Neuronal stem cell (in vitro differentiated cells): ENCODE results near the gene MACROD2.
"Not testable (repeated sequence)": the region's sequence is repeated elsewhere in the genome, so short reads cannot be mapped to it uniquely, and the experiment has no call there.

Experiments used
- DNase-seq: peaks from one replicate; pipeline ENCODE4 v3.0.0-alpha.2; 2013; ENCODE audit warnings: low spot score
- H2AFZ ChIP-seq: one replicate; pipeline ENCODE4 v1.6.1; 2013; ENCODE audit warnings: mild to moderate bottlenecking, low read length, inconsistent platforms
- H2AK5ac ChIP-seq: 2 replicates; pipeline ENCODE4 v1.6.1; 2013; ENCODE audit warnings: low read depth, mild to moderate bottlenecking, inconsistent platforms, low read length, moderate library complexity, mixed read lengths
- H2BK120ac ChIP-seq: 2 replicates; pipeline ENCODE4 v1.6.1; 2013; ENCODE audit warnings: low read depth, mild to moderate bottlenecking, inconsistent platforms, low read length, moderate library complexity, mixed read lengths
- H2BK12ac ChIP-seq: one replicate; pipeline ENCODE4 v1.6.1; 2013; ENCODE audit warnings: low read length, inconsistent platforms
- H2BK15ac ChIP-seq: 2 replicates; pipeline ENCODE4 v1.6.1; 2013; ENCODE audit warnings: mild to moderate bottlenecking, low read length, inconsistent platforms, mixed read lengths
- H2BK5ac ChIP-seq: one replicate; pipeline ENCODE4 v1.6.1; 2013; ENCODE audit warnings: inconsistent platforms, mild to moderate bottlenecking, low read length, moderate library complexity
- H3K14ac ChIP-seq: one replicate; pipeline ENCODE4 v1.6.1; 2013; ENCODE audit warnings: low read length, inconsistent platforms
- H3K18ac ChIP-seq: 2 replicates; pipeline ENCODE4 v1.6.1; 2013; ENCODE audit warnings: low read length, inconsistent platforms
- H3K23ac ChIP-seq: 2 replicates; pipeline ENCODE4 v1.6.1; 2013; ENCODE audit warnings: low read depth, mild to moderate bottlenecking, mixed read lengths, low read length, inconsistent platforms; ENCODE audit not compliant: poor library complexity
- H3K27ac ChIP-seq: replicated peaks from 3 replicates; pipeline ENCODE4 v1.5.1; 2013; ENCODE audit warnings: low read length, inconsistent platforms
- H3K27me3 ChIP-seq, 3 experiments: 2 replicates each; pipeline ENCODE4 v1.6.1; 2013; ENCODE audit warnings: low read length in 3 of 3, mild to moderate bottlenecking in 2 of 3, inconsistent platforms in 1 of 3, low read depth in 1 of 3, mixed read lengths in 1 of 3, moderate library complexity in 1 of 3; ENCODE audit not compliant: control insufficient read depth in 3 of 3, insufficient read depth in 3 of 3
- H3K36me3 ChIP-seq, 2 donors: replicated peaks in 1 of 2; 2 replicates each; pipeline ENCODE4 v1.6.1; 2013; ENCODE audit warnings: low read length in 2 of 2; ENCODE audit not compliant: control insufficient read depth in 2 of 2, insufficient read depth in 2 of 2
- H3K4ac ChIP-seq: 2 replicates; pipeline ENCODE4 v1.6.1; 2013; ENCODE audit warnings: inconsistent platforms, mild to moderate bottlenecking, low read length, moderate library complexity
- H3K4me1 ChIP-seq, 2 donors: 1 replicate in 1 of 2; 2 replicates in 1 of 2; pipeline ENCODE4 v1.6.1; 2013; ENCODE audit warnings: low read length in 2 of 2, low read depth in 1 of 2; ENCODE audit not compliant: control insufficient read depth in 2 of 2, insufficient read depth in 1 of 2
- H3K4me2 ChIP-seq: one replicate; pipeline ENCODE4 v1.6.1; 2013; ENCODE audit warnings: mild to moderate bottlenecking, low read length, inconsistent platforms; ENCODE audit not compliant: insufficient read depth, poor library complexity, severe bottlenecking
- H3K4me3 ChIP-seq, 2 donors: 2 replicates each; pipeline ENCODE4 v1.5.1; 2013; ENCODE audit warnings: low read length in 2 of 2, mild to moderate bottlenecking in 2 of 2, inconsistent platforms in 1 of 2, moderate library complexity in 1 of 2
- H3K79me1 ChIP-seq: one replicate; pipeline ENCODE4 v1.6.1; 2013; ENCODE audit warnings: low read depth, mild to moderate bottlenecking, inconsistent platforms, low read length, moderate library complexity
- H3K9ac ChIP-seq: one replicate; pipeline ENCODE4 v1.6.1; 2013; ENCODE audit warnings: mild to moderate bottlenecking, low read depth, low read length, inconsistent platforms; ENCODE audit not compliant: poor library complexity
- H3K9me3 ChIP-seq, 2 donors: replicated peaks in 1 of 2; 2 replicates each; pipeline versions ENCODE3 to v1.6.1; 2013; ENCODE audit warnings: low read length in 2 of 2, mild to moderate bottlenecking in 2 of 2, inconsistent platforms in 1 of 2, low read depth in 1 of 2, mixed read lengths in 1 of 2, moderate library complexity in 1 of 2; ENCODE audit not compliant: control insufficient read depth in 2 of 2, insufficient read depth in 1 of 2
- H4K8ac ChIP-seq: one replicate; pipeline ENCODE4 v1.6.1; 2013; ENCODE audit warnings: low read depth, mild to moderate bottlenecking, inconsistent platforms, low read length, moderate library complexity
- H4K91ac ChIP-seq: one replicate; pipeline ENCODE4 v1.6.1; 2013; ENCODE audit warnings: low read length, low read depth, mild to moderate bottlenecking, inconsistent platforms; ENCODE audit not compliant: poor library complexity
- WGBS, 2 donors: extraction: QIAGEN DNeasy Blood & Tissue Kit; methylation state at CpG; one replicate each; pipeline ENCODE4 v1.1.7; 2013; ENCODE audit warnings: missing lambda C conversion rate in 2 of 2, mixed read lengths in 1 of 2; ENCODE audit not compliant: insufficient read length in 2 of 2, insufficient replicate concordance in 1 of 2; ENCODE audit errors: extremely low coverage in 2 of 2; 5-methylcytosine and 5-hydroxymethylcytosine counted together

MACROD2 gene

DNA sequence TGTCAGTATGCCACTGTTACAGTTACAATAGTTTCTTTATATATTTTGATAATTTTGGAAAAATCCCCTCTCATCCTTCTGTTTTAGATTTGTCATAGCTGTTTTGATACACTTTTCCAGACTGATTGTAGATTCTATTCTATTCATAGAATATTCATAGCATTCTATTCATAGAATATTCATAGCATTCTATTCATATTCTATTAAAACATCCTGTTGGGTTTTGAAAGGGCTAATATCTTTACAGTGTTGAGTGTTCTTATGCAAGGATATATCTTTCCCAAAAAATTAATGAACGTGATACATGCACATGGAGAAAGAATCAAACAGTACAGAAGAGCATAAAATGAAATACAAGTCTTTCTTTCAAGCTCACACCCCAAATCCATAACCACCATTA lies 38.0 kb downstream of the MACROD2 start:
- Histone ChIP-seq H3K4me3 (no peak overlapping the region), H3K4me1 (no peaks in the 10 kb centered on the region), H3K36me3 (no peaks in the 10 kb centered on the region), H3K79me1 (no peaks in the 10 kb centered on the region), H4K8ac (no peak overlapping the region), H3K9ac (no peak overlapping the region), H2BK120ac (no peak overlapping the region), H3K4ac (no peak overlapping the region), H3K14ac (no peak overlapping the region), H2AFZ (no peak overlapping the region), H2BK5ac (no peak overlapping the region), H3K9me3 (no peaks in the 10 kb centered on the region), H3K27me3 (no peaks in the 10 kb centered on the region), H3K18ac (no peak overlapping the region), H2BK12ac (no peak overlapping the region), H2BK15ac (no peak overlapping the region), H4K91ac (no peak overlapping the region), H2AK5ac (no peak overlapping the region), H3K27ac (no peak overlapping the region), H3K23ac (no peak overlapping the region), H3K4me2 (no peak overlapping the region)
- no peak for DNase-seq
- WGBS, 2 donors, result no CpG with 5 or more reads among the region's 1 CpG

DNA sequence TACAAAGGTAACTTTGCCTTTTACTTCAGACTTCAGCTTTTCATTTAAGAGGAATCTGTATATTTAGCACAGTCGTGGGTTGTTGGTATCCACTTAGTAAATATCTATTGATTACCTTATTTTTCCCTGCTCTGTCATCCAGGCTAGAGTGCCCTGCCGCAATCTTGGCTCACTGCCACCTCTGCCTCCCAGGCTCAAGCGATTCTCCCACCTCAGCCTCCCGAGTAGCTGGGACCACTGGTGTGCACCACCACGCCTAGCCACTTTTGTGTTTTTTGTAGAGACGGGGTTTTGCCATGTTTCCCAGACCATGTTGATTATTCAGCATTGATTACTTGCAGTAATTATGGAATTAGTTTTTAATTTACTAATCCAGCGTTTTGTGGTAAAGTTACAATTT lies 41.3 kb downstream of the MACROD2 start:
- H2BK120ac ChIP-seq, result no peak overlapping the region
- no peak overlapping the region for H2BK12ac ChIP-seq
- no peak overlapping the region for H4K91ac ChIP-seq
- H3K79me1 ChIP-seq, result no peaks in the 10 kb centered on the region
- WGBS, 2 donors, result no CpG with 5 or more reads among the region's 7 CpGs
- no peaks in the 10 kb centered on the region for H3K36me3 ChIP-seq
- no peak for DNase-seq
- H3K4me1 ChIP-seq, result no peaks in the 10 kb centered on the region
- H2BK5ac ChIP-seq, result no peak overlapping the region
- no peak overlapping the region for H4K8ac ChIP-seq
- no peak overlapping the region for H3K27ac ChIP-seq
- H2AFZ ChIP-seq, result no peak overlapping the region
- H3K9me3 ChIP-seq, result no peaks in the 10 kb centered on the region
- no peak overlapping the region for H3K18ac ChIP-seq
- H3K27me3 ChIP-seq, result no peaks in the 10 kb centered on the region
- H3K4me3 ChIP-seq, result no peak overlapping the region
- H2AK5ac ChIP-seq, result no peak overlapping the region
- H2BK15ac ChIP-seq, result no peak overlapping the region
- H3K4me2 ChIP-seq, result no peak overlapping the region
- no peak overlapping the region for H3K14ac ChIP-seq
- no peak overlapping the region for H3K9ac ChIP-seq
- H3K4ac ChIP-seq, result no peak overlapping the region
- no peak overlapping the region for H3K23ac ChIP-seq

- H3K4ac ChIP-seq, H2BK5ac ChIP-seq, H4K91ac ChIP-seq, H2BK120ac ChIP-seq, H3K4me3 ChIP-seq, H3K27me3 ChIP-seq, H3K79me1 ChIP-seq, H2AK5ac ChIP-seq, H2BK12ac ChIP-seq, H3K23ac ChIP-seq, H3K9me3 ChIP-seq, H2AFZ ChIP-seq, H2BK15ac ChIP-seq, DNase-seq, H3K27ac ChIP-seq, H3K4me1 ChIP-seq, H3K36me3 ChIP-seq, H3K18ac ChIP-seq, H3K4me2 ChIP-seq, H3K9ac ChIP-seq, H4K8ac ChIP-seq: not testable (repeated sequence)
- no CpG with 5 or more reads among the region's 28 CpGs for WGBS, 2 donors
- H3K14ac ChIP-seq, result peak overlapping the region; percentile 8
Measured at GRCh38 chr20:14044712-14045276, 49.5 kb downstream of the MACROD2 start.

DNA sequence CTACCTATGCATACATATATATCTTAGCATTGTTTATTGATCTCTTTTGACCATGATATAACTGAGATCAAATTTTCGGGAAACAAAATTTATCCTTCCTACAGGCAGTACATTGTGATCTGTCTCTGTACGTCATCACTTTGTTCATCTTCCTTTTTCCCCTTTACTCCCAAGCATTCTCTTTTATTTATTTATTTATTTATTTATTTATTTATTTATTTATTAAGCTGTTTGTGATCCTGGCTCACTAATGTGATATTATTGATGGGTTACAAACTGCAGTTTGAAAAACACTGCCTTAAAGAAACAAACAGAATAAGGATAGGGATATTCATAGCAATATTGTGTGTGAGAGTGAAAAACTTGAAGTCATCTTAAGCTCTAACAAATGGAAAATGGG lies 51.2 kb downstream of the MACROD2 start:
- no CpG with 5 or more reads among the region's 2 CpGs for whole genome bisulfite sequencing, 2 donors
- no peaks in the 10 kb centered on the region for H3K36me3 ChIP-seq
- H2AK5ac ChIP-seq, result no peak overlapping the region

More for the DNA sequence above, 51.2 kb downstream of the MACROD2 start:
- H3K4ac ChIP-seq, result no peak overlapping the region
- no peaks in the 10 kb centered on the region for H3K4me1 ChIP-seq
- no peak overlapping the region for H2BK12ac ChIP-seq
- H3K14ac ChIP-seq, result no peak overlapping the region
- no peaks in the 10 kb centered on the region for H3K9me3 ChIP-seq
- H2BK120ac ChIP-seq, result no peak overlapping the region
- H3K4me3 ChIP-seq, result no peak overlapping the region
- no peaks in the 10 kb centered on the region for H3K27me3 ChIP-seq
- H4K8ac ChIP-seq, result no peak overlapping the region
- H2BK5ac ChIP-seq, result no peak overlapping the region
- H3K23ac ChIP-seq, result no peak overlapping the region
- no peak overlapping the region for H3K4me2 ChIP-seq
- H2BK15ac ChIP-seq, result no peak overlapping the region
- H2AFZ ChIP-seq, result no peak overlapping the region
- H3K79me1 ChIP-seq, result no peaks in the 10 kb centered on the region
- DNase-seq, result no peak
- H3K27ac ChIP-seq, result no peak overlapping the region
- no peak overlapping the region for H3K18ac ChIP-seq
- no peak overlapping the region for H3K9ac ChIP-seq
- H4K91ac ChIP-seq, result no peak overlapping the region
